ENCODE results near the gene SERPINB8. TPM values are rescaled to one million over a fixed set of nuclear protein-coding genes. Genes with fewer than 3 reads are reported as not detected.

Gene SERPINB8
- total RNA-seq, 1 experiment from 2014 or later: 2.0 TPM

GRCh38 chr18:63964908-63965307 lies 5.0 kb upstream of the SERPINB8 start:
- Histone ChIP-seq H3K4me1 (ENCODE audit: control insufficient read depth, insufficient read depth, low read length) (no peaks in the 10 kb centered on the region), H3K4me3 (ENCODE audit: low read depth in 2 of 2, low read length in 2 of 2) (no peak overlapping the region), H3K27me3 (ENCODE audit: control insufficient read depth, insufficient read depth, low read length) (no peaks in the 10 kb centered on the region), H3K9me3 (ENCODE audit: control insufficient read depth, insufficient read depth, low read depth, low read length) (no peaks in the 10 kb centered on the region), H3K36me3 (ENCODE audit: control insufficient read depth, insufficient read depth, low read length) (no peaks in the 10 kb centered on the region), H3K27ac (ENCODE audit: low read length) (no peak overlapping the region)
- no peak for ATAC-seq
- in situ Hi-C loops (cut with HindIII; ENCODE audit: low pct_unique_long_range_greater_than_20kb, low sequenced_read_pairs): no loop called here
- CTCF ChIA-PET: no interaction called here
- BruUV-seq (replicated peaks): no TSS peak
- TF ChIP-seq CTCF (IDR thresholded peaks at IDR 0.05) (no peak), POLR2AphosphoS5 (IDR thresholded peaks at IDR 0.05; ENCODE audit: low read depth, low read length) (no peak), REST (IDR thresholded peaks at IDR 0.05; ENCODE audit: insufficient read depth in 1 of 2, low read depth in 2 of 2, low read length in 1 of 2) (no peak), TCF7L2 (IDR thresholded peaks at IDR 0.05; ENCODE audit: low read depth, low read length) (no peak)
- DNase-seq (ENCODE audit: low read depth, low spot score): no peak
- intact Hi-C loops (cut with micrococcal nuclease; ENCODE audit: unreplicated experiment): no loop called here
- POLR2A ChIA-PET: no interaction called here

- no peak for ATAC-seq
- in situ Hi-C loops (cut with HindIII; ENCODE audit: low pct_unique_long_range_greater_than_20kb, low sequenced_read_pairs) (no loop called here), intact Hi-C loops (cut with micrococcal nuclease; ENCODE audit: unreplicated experiment) (no loop called here)
- no peaks in the 10 kb centered on the region for H3K27me3 ChIP-seq (ENCODE audit: control insufficient read depth, insufficient read depth, low read length)
- H3K4me1 ChIP-seq (ENCODE audit: control insufficient read depth, insufficient read depth, low read length): no peaks in the 10 kb centered on the region
- CTCF ChIA-PET: no interaction called here
- H3K36me3 ChIP-seq (ENCODE audit: control insufficient read depth, insufficient read depth, low read length): no peaks in the 10 kb centered on the region
- BruUV-seq (replicated peaks): no TSS peak
- DNase-seq (ENCODE audit: low read depth, low spot score): no peak
- no peak overlapping the region for H3K4me3 ChIP-seq (ENCODE audit: low read depth in 2 of 2, low read length in 2 of 2)
- no peak overlapping the region for H3K27ac ChIP-seq (ENCODE audit: low read length)
- POLR2A ChIA-PET: no interaction called here
- TF ChIP-seq REST (IDR thresholded peaks at IDR 0.05; ENCODE audit: insufficient read depth in 1 of 2, low read depth in 2 of 2, low read length in 1 of 2) (no peak), POLR2AphosphoS5 (IDR thresholded peaks at IDR 0.05; ENCODE audit: low read depth, low read length) (no peak), CTCF (IDR thresholded peaks at IDR 0.05) (no peak), TCF7L2 (IDR thresholded peaks at IDR 0.05; ENCODE audit: low read depth, low read length) (no peak), SIN3A (IDR thresholded peaks at IDR 0.05; ENCODE audit: borderline replicate concordance, insufficient read depth, low read depth, low read length) (no peak)
- no peaks in the 10 kb centered on the region for H3K9me3 ChIP-seq (ENCODE audit: control insufficient read depth, insufficient read depth, low read depth, low read length)
These were observed 4.1 kb upstream of the SERPINB8 start for GRCh38 chr18:63965716-63966330.

All from Panc1 (cell line).